ENCODE data around the gene ITPR2. TPM values are rescaled to one million over a fixed set of nuclear protein-coding genes. Genes with fewer than 3 reads are reported as not detected.

ITPR2 gene
- total RNA-seq, 2 experiments from 2014 or later: 28.8 to 29.9 TPM

DNA sequence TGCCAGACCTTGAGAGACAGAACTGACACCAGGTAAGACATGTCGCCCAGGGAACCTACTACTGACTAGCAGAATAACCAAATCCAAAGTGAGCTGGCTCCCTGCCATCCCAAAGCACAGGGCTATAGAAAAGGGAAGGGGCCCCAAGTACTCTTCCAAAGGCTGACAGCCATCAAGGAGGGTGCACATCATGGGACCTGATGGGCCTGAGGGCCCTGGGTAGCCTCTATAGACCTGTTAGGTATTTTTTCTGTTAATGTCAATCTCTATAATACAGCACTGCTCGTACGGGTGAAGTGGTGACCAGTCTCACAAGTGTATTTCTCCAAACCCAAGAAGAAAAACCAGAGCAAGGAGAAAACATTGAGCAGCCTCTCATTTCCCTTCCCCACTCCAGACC is 171.6 kb downstream of the ITPR2 start:
- Mint-ChIP-seq H3K4me3 (no peak overlapping the region), H3K9me3 (no peaks in the 10 kb centered on the region), H3K36me3 (ENCODE audit: low read depth) (peaks cover 79% of the 10 kb centered on the region), H3K27me3 (no peaks in the 10 kb centered on the region), H3K4me1 (ENCODE audit: low read depth) (no peaks in the 10 kb centered on the region), H3K27ac (no peak overlapping the region)
- ATAC-seq (ENCODE audit: poor library complexity) (no peak), DNase-seq (no peak)
- H3K4me1 ChIP-seq (ENCODE audit: insufficient read depth, low read length): no peaks in the 10 kb centered on the region
- H3K4me3 ChIP-seq (ENCODE audit: low read length): no peak overlapping the region
- peaks cover 42% of the 10 kb centered on the region for H3K36me3 ChIP-seq (ENCODE audit: insufficient read depth, low read length)
- no peak overlapping the region for H3K27ac ChIP-seq (ENCODE audit: low read depth in 1 of 2, low read length in 2 of 2)
- POLR2A ChIA-PET: no interaction called here
- no peaks in the 10 kb centered on the region for H3K27me3 ChIP-seq (ENCODE audit: control insufficient read depth in 1 of 2, insufficient read depth in 2 of 2, low read length in 2 of 2)
- TF ChIP-seq, protein P1, sequence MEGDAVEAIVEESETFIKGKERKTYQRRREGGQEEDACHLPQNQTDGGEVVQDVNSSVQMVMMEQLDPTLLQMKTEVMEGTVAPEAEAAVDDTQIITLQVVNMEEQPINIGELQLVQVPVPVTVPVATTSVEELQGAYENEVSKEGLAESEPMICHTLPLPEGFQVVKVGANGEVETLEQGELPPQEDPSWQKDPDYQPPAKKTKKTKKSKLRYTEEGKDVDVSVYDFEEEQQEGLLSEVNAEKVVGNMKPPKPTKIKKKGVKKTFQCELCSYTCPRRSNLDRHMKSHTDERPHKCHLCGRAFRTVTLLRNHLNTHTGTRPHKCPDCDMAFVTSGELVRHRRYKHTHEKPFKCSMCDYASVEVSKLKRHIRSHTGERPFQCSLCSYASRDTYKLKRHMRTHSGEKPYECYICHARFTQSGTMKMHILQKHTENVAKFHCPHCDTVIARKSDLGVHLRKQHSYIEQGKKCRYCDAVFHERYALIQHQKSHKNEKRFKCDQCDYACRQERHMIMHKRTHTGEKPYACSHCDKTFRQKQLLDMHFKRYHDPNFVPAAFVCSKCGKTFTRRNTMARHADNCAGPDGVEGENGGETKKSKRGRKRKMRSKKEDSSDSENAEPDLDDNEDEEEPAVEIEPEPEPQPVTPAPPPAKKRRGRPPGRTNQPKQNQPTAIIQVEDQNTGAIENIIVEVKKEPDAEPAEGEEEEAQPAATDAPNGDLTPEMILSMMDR (IDR thresholded peaks at IDR 0.05): no peak
- CTCF ChIA-PET: no interaction called here
- intact Hi-C loops (cut with DNase I, micrococcal nuclease): no loop called here
- no peaks in the 10 kb centered on the region for H3K9me3 ChIP-seq (ENCODE audit: control insufficient read depth in 1 of 2, insufficient read depth in 1 of 2, low read length in 2 of 2)

DNA sequence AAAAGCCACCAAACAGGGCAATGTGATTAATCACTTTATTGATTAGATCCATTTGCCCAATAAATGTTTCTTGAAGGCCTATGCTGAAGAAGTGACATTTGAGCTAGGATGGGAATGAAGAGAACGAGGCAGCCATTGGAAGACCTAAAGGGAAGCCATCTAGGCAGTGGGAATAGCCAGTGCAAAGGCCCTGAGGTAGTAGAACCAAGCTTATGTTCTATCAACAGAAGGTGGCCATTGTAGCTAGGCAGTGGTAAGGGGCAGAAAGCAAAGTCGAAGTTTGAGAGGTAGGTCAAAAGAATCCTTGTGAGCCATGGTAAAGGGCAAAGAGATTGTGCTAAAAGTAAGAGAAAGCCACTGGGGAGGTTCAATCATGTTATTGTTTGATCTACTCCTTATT is 173.1 kb downstream of the ITPR2 start:
- POLR2A ChIA-PET: no interaction called here

DNA sequence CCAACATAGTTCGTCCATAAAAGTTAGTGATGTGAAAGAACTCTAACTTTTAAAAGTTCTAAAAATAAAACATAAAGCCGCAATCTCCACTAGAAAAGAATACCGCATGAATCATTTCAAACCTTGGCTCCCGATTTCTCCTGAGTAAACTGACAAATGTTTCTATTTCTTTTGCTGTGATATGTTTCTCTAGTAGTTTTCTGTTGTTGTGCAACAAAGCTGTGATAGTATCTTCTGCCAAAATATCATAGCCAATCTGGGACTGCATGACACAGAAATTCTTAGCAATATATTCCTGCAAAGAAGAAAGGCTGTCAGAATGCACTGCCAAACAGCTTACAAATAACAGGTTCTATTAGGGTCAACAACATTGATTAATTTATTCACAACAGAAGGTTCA is 174.0 kb downstream of the ITPR2 start:
- Histone ChIP-seq H3K27me3 (ENCODE audit: control insufficient read depth in 1 of 2, insufficient read depth in 2 of 2, low read length in 2 of 2) (no peaks in the 10 kb centered on the region), H3K9me3 (ENCODE audit: control insufficient read depth in 1 of 2, insufficient read depth in 1 of 2, low read length in 2 of 2) (no peaks in the 10 kb centered on the region), H3K27ac (ENCODE audit: low read depth in 1 of 2, low read length in 2 of 2) (no peak overlapping the region), H3K4me1 (ENCODE audit: insufficient read depth, low read length) (no peaks in the 10 kb centered on the region), H3K4me3 (ENCODE audit: low read length) (no peak overlapping the region), H3K36me3 (ENCODE audit: insufficient read depth, low read length) (peaks cover 54% of the 10 kb centered on the region)
- TF ChIP-seq, protein P1 (IDR thresholded peaks at IDR 0.05): no peak
- ChIA-PET POLR2A (no interaction called here), CTCF (interaction anchor here (1.0 kb wide), 1 partner anchor 18 kb away, joined by 3 read pairs; no protein-coding TSS in a partner anchor)
- Mint-ChIP-seq H3K4me1 (ENCODE audit: low read depth) (no peaks in the 10 kb centered on the region), H3K27ac (no peak overlapping the region), H3K9me3 (no peaks in the 10 kb centered on the region), H3K27me3 (no peaks in the 10 kb centered on the region), H3K4me3 (no peak overlapping the region), H3K36me3 (ENCODE audit: low read depth) (peaks cover 87% of the 10 kb centered on the region)
- DNase-seq: no peak
- ATAC-seq (ENCODE audit: poor library complexity): no peak
- intact Hi-C loops (cut with DNase I, micrococcal nuclease): no loop called here

More for the DNA sequence above, 173.1 kb downstream of the ITPR2 start:
- DNase-seq (no peak), ATAC-seq (ENCODE audit: poor library complexity) (no peak)
- CTCF ChIA-PET: no interaction called here
- H3K4me1 Mint-ChIP-seq (ENCODE audit: low read depth): no peaks in the 10 kb centered on the region
- Histone ChIP-seq H3K36me3 (ENCODE audit: insufficient read depth, low read length) (peaks cover 45% of the 10 kb centered on the region), H3K4me3 (ENCODE audit: low read length) (no peak overlapping the region), H3K9me3 (ENCODE audit: control insufficient read depth in 1 of 2, insufficient read depth in 1 of 2, low read length in 2 of 2) (no peaks in the 10 kb centered on the region), H3K4me1 (ENCODE audit: insufficient read depth, low read length) (no peaks in the 10 kb centered on the region), H3K27me3 (ENCODE audit: control insufficient read depth in 1 of 2, insufficient read depth in 2 of 2, low read length in 2 of 2) (no peaks in the 10 kb centered on the region), H3K27ac (ENCODE audit: low read depth in 1 of 2, low read length in 2 of 2) (no peak overlapping the region)
- TF ChIP-seq, protein P1 (IDR thresholded peaks at IDR 0.05): no peak
- peaks cover 79% of the 10 kb centered on the region for H3K36me3 Mint-ChIP-seq (ENCODE audit: low read depth)
- no peaks in the 10 kb centered on the region for H3K9me3 Mint-ChIP-seq
- intact Hi-C loops (cut with DNase I, micrococcal nuclease): no loop called here
- H3K27ac Mint-ChIP-seq: no peak overlapping the region
- H3K4me3 Mint-ChIP-seq: no peak overlapping the region
- no peaks in the 10 kb centered on the region for H3K27me3 Mint-ChIP-seq
